Activated CD8-positive, alpha-beta memory T cell treated with anti-CD3 and anti-CD28 coated beads, Interleukin-2, amount 50 U/mL, for 1 hour (primary cell): ENCODE results near the gene KMT2E.

Experiments
- DNase-seq: peaks from one replicate; pipeline ENCODE4 v3.0.0-alpha.2; 2020; ENCODE audit errors: extremely low read depth

KMT2E gene

DNA sequence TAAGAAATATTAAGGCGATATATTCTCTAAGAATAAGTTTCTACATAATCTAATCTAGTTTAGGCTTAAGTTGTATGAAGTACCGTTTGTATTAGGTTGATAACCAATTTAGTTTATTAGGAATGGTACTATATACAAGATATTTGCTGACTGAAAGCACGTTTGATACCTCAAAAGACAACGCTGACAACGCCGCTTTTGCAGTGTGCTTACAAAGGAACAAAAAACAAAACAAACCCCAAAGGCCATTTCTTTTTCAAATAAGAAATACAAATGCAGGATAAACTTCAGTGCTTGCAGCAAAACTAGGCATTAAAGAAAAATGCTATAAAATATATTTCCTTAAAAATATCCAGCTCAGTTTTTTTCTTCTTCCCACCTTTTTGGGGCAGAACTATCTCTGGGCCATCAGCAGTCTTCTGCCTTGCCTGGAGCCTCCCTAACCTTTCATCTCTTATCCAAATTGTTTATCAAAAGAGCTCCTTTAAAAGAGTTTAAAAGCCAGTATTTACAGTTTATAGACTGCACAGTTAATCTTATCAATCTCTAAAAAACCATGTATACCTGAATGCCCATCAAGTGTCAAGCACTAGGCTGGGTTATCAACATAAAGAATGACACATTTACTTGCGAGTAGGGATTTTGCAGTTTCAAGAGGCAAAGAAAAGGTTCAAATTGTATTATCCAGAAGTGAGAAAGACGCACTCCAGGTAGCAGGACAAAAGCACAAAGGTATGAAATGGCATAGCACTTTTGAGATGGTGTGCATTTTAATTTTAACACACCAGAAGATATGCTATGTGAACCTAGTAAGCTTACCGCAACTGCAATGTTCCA, 4.1 kb upstream of the KMT2E start:
- no peak for DNase-seq

GRCh38 chr7:105010504-105011130, 3.4 kb upstream of the KMT2E start:
- no peak for DNase-seq

DNA sequence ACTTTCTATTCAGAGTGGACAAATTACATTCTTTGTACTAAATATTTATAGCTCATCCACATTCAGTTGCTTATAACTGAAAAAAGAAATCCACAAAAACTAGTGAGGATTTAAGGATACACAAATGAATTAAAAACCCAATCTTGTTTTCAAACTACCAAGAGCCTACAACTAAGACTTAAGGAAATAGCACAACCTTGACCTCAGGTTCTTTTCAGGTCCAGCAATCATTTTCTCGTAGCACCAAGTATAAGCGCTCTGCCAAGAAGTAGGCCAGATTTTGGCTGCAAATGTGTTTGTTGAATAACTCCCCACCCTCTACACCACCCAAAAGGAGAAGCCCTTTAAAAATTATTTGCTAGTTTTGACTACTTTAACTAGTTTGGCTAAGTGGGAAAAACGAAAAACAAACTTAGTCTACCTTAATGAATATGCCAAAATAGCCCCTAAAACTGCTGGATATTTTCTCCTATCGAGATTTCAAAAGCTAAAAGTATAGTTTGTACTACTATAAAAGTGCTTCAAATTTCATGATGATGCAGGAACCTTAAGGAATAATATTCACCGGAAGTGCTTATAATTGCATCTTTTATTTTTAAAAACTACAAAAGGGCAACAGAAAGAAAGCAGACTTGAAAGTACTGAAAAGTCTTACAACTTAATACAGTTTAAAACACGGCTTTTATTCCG, 2.7 kb upstream of the KMT2E start:
- DNase-seq = no peak

- no peak for DNase-seq
Observed at GRCh38 chr7:105011831-105012502, 2.0 kb upstream of the KMT2E start.

- peak; percentile 100 for DNase-seq
Observed at GRCh38 chr7:105012503-105013220, 1.3 kb upstream of the KMT2E start.

- DNase-seq = peak; percentile 88
Observed at GRCh38 chr7:105013221-105013815, 687 bp upstream of the KMT2E start.

- peak; percentile 30 for DNase-seq
Observed at GRCh38 chr7:105014693-105015389, 836 bp downstream of the KMT2E start.

DNA sequence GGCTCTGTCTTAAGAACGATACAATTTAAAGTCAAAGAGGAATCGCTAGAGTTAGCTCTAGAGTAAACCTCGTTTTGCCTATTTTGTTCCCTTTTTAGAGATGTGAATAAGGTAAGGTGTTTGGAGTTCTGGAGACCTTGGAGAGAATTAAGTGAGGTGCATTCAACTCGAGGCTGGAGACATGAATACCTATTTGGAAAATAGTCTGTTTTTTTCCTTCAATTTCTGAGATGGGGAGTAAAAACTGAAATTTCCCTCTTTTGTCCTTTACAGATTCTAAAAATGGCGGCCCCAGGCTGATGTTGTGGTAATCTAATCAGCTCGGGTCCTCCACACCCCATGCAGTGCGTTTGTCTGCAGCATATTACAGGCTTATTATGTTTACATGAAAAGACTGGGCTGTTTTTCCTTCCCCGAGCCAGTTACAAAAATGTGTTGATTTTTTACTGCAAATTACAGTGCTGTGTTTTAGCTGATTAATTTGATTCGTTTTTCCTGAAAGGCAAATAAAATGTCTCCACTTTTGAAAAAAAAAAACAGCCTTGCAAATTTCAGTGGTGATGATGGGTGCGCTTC, 1.5 kb downstream of the KMT2E start:
- DNase-seq = no peak

GRCh38 chr7:105016068-105016708, 2.2 kb downstream of the KMT2E start:
- DNase-seq = no peak

- no peak for DNase-seq
Observed at GRCh38 chr7:105016709-105017656, 3.0 kb downstream of the KMT2E start.

DNA sequence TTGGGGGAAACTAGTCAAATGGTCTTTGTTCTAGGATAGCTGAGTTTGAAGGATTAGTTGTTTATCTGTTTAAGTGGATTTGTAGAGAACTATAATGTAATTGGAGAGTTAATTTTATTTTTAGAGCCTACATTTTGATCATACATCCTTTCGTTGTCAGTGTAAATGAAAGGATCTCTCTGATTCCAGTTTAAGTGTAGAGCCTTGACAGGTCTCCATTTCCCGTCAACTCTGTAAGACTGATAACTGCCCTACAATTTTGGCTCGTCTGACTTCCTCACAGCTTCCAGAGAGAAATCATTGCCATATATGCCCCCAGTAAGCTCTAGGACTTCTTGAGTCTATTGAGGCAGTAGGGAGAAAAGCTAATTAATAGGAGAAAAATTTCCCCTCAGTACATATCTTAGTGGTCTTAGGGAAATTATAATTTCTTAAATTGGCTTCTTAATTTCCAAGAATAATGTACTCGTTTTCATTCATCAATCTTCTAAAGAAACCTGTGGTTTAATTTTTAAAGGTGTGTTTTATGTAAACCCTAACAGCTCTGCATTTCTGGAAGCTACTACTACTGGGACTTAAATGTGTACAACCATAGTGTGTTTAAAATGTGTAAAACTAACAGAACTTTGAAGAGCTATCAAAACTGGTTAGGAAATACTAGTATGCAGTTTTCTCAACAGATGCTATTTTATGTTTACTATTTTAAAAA, 3.8 kb downstream of the KMT2E start:
- DNase-seq = no peak

- no peak for DNase-seq
Observed at GRCh38 chr7:105019269-105019668, 5.3 kb downstream of the KMT2E start.

DNA sequence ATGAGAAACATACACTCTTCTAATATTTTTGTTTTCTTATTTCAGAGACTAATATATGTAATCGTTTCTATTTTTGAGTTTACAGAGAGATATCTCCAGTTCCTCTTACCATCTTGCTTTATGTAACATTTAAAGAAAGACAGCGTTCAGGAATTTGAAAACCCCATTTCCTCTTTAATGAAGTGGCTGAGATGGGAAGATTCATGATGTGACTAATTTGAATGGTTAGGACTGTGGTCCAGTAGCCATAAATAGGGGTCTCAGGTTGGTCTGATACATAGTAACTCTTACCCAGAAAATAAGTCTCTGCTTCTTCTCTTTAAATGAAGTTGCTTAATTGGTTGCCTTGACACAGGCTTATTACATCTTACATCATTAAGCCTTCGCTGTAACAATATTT, 6.9 kb downstream of the KMT2E start:
- DNase-seq = no peak

GRCh38 chr7:105021352-105021751, 7.3 kb downstream of the KMT2E start:
- no peak for DNase-seq

DNA sequence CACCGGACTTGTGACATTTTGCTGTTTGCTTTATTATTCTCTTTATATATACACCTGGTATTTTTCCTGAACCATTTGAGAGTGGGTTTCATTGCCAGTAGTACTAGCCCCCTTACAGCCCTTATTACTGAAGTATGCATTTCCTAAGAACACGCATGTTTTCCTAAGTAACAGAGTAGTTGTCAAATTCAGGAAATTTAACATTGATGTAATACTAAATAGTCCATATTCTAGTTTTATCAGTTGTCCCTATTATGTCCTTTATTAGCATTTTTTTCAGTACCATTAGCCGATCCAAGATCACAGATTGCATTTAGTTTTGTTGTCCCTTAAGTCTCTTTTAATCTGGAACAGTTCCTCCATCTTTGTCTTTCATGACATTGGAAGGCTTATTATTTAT, 8.0 kb downstream of the KMT2E start:
- no peak for DNase-seq

GRCh38 chr7:105022458-105022857, 8.5 kb downstream of the KMT2E start:
- DNase-seq = no peak

- DNase-seq = no peak
Observed at GRCh38 chr7:105024734-105025133, 10.7 kb downstream of the KMT2E start.

GRCh38 chr7:105026750-105027149, 12.7 kb downstream of the KMT2E start:
- no peak for DNase-seq
